ENCODE data around the gene ARGFX.

Gene ARGFX

DNA sequence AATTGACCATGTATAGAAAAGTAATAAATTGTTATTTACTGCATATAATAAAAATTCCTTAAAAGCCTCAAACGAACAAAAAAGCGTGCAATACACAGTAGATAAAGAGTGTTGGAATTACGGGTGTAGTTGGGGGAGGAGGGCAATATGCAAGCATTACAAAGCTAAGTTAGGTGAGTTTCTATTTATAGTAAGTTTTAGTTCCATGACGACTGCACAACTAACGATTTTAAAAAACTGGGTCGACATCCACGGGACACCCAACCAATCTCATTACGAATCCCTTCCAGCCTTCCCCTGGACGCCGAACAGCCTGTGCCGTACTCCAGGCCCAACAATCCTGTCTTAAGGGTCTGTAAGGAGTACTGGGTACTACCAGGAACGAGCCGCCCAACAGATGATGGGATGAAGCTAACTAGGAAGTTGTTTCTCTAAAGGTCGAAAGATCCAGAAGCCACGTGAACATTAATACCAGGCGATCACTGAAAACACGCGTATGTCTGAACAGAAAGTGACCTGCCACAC lies 22.6 kb upstream of the ARGFX start (continued):
- TF ChIP-seq, protein P1, sequence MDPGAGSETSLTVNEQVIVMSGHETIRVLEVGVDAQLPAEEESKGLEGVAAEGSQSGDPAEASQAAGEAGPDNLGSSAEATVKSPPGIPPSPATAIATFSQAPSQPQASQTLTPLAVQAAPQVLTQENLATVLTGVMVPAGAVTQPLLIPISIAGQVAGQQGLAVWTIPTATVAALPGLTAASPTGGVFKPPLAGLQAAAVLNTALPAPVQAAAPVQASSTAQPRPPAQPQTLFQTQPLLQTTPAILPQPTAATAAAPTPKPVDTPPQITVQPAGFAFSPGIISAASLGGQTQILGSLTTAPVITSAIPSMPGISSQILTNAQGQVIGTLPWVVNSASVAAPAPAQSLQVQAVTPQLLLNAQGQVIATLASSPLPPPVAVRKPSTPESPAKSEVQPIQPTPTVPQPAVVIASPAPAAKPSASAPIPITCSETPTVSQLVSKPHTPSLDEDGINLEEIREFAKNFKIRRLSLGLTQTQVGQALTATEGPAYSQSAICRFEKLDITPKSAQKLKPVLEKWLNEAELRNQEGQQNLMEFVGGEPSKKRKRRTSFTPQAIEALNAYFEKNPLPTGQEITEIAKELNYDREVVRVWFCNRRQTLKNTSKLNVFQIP (CRISPR knock-in tag; IDR thresholded peaks at IDR 0.05; ENCODE audit: borderline replicate concordance, low read depth): no peak
- TF ChIP-seq CSDC2 (CRISPR knock-in tag; IDR thresholded peaks at IDR 0.05) (no peak), SNAI2 (CRISPR knock-in tag; IDR thresholded peaks at IDR 0.05) (no peak), ISL1 (CRISPR knock-in tag; IDR thresholded peaks at IDR 0.05) (no peak), TCF4 (CRISPR knock-in tag; IDR thresholded peaks at IDR 0.05; ENCODE audit: borderline replicate concordance) (no peak), ZNF565 (CRISPR knock-in tag; conservative IDR thresholded peaks at IDR 0.05; ENCODE audit: low read depth) (no peak), ZFP30 (CRISPR knock-in tag; IDR thresholded peaks at IDR 0.05) (no peak), BACH2 (CRISPR knock-in tag; IDR thresholded peaks at IDR 0.05; ENCODE audit: borderline replicate concordance) (no peak), ZNF70 (CRISPR knock-in tag; IDR thresholded peaks at IDR 0.05) (no peak)
- TF ChIP-seq, protein P2, sequence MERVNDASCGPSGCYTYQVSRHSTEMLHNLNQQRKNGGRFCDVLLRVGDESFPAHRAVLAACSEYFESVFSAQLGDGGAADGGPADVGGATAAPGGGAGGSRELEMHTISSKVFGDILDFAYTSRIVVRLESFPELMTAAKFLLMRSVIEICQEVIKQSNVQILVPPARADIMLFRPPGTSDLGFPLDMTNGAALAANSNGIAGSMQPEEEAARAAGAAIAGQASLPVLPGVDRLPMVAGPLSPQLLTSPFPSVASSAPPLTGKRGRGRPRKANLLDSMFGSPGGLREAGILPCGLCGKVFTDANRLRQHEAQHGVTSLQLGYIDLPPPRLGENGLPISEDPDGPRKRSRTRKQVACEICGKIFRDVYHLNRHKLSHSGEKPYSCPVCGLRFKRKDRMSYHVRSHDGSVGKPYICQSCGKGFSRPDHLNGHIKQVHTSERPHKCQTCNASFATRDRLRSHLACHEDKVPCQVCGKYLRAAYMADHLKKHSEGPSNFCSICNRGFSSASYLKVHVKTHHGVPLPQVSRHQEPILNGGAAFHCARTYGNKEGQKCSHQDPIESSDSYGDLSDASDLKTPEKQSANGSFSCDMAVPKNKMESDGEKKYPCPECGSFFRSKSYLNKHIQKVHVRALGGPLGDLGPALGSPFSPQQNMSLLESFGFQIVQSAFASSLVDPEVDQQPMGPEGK (CRISPR knock-in tag; IDR thresholded peaks at IDR 0.05; ENCODE audit: borderline replicate concordance): no peak
- TF ChIP-seq, protein P3, sequence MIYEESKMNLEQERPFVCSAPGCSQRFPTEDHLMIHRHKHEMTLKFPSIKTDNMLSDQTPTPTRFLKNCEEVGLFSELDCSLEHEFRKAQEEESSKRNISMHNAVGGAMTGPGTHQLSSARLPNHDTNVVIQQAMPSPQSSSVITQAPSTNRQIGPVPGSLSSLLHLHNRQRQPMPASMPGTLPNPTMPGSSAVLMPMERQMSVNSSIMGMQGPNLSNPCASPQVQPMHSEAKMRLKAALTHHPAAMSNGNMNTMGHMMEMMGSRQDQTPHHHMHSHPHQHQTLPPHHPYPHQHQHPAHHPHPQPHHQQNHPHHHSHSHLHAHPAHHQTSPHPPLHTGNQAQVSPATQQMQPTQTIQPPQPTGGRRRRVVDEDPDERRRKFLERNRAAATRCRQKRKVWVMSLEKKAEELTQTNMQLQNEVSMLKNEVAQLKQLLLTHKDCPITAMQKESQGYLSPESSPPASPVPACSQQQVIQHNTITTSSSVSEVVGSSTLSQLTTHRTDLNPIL (CRISPR knock-in tag; IDR thresholded peaks at IDR 0.05; ENCODE audit: low read depth): no peak

DNA sequence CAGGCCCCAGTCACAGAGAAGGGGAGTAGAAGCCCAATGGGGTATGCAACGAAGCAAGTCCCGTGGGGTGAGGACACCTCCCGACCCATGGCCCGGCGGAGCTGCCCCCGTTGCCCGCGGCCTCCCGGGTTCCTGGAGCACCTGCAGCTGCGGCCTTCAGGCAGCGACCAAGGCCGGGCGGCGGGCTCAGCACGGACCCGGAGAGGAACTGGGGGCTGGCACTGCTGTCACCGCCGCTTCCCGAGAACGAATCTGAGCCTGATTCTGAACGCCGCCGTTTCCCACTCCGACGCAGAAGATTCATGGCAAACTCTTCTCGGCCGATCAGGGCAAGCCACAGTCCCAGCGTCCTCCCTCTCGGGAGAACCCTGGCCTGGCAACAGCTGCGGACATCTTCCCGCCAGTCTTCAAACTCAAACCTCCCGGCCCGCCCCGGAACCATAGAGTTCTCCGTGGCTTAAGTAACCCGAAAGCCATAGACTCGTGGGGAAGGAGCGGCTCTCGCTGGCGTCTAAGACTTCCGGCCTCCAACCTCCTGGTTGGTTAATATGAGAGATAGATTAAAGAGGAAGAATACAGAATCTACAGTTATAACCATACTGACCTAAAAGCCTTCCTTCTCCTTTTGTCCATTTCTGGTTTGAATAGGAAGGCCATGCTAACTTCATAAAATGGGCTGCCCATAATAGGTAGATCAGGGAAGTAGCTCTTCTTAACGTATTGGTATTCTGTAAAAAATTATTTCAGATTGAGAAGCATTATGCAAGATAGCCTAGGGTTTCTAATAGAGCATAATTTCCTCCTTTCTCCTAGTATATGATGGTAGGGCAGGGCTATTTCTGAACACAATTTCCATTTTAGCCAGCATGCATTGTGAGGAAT lies 21.9 kb upstream of the ARGFX start, which contains the start of gene POLQ:
Gene POLQ, minus strand, starts transcription at position 415 of the 882 bp plus-strand sequence. Its CDS starts 111 bp downstream, at position 304.
- TF ChIP-seq ZNF8 (CRISPR knock-in tag; IDR thresholded peaks at IDR 0.05) (no peak), ESRRG (CRISPR knock-in tag; IDR thresholded peaks at IDR 0.05) (no peak), ARNTL (CRISPR knock-in tag; IDR thresholded peaks at IDR 0.05; ENCODE audit: borderline replicate concordance, low read depth) (no peak), SNAI2 (CRISPR knock-in tag; IDR thresholded peaks at IDR 0.05) (no peak), GLIS3 (CRISPR knock-in tag; IDR thresholded peaks at IDR 0.05) (no peak), TOX (CRISPR knock-in tag; IDR thresholded peaks at IDR 0.05; ENCODE audit: borderline replicate concordance) (no peak), CSDC2 (CRISPR knock-in tag; IDR thresholded peaks at IDR 0.05) (no peak), ZFP30 (CRISPR knock-in tag; IDR thresholded peaks at IDR 0.05) (no peak), PPARA (CRISPR knock-in tag; IDR thresholded peaks at IDR 0.05; ENCODE audit: borderline replicate concordance) (no peak), BACH2 (CRISPR knock-in tag; IDR thresholded peaks at IDR 0.05; ENCODE audit: borderline replicate concordance) (no peak), TCF4 (CRISPR knock-in tag; IDR thresholded peaks at IDR 0.05; ENCODE audit: borderline replicate concordance) (no peak), ISL1 (CRISPR knock-in tag; IDR thresholded peaks at IDR 0.05) (no peak)
- TF ChIP-seq, protein P3 (CRISPR knock-in tag; IDR thresholded peaks at IDR 0.05; ENCODE audit: low read depth): no peak
- TF ChIP-seq, protein P2 (CRISPR knock-in tag; IDR thresholded peaks at IDR 0.05; ENCODE audit: borderline replicate concordance): no peak
- TF ChIP-seq, protein P1 (CRISPR knock-in tag; IDR thresholded peaks at IDR 0.05; ENCODE audit: borderline replicate concordance, low read depth): no peak
- TF ChIP-seq, protein P4, sequence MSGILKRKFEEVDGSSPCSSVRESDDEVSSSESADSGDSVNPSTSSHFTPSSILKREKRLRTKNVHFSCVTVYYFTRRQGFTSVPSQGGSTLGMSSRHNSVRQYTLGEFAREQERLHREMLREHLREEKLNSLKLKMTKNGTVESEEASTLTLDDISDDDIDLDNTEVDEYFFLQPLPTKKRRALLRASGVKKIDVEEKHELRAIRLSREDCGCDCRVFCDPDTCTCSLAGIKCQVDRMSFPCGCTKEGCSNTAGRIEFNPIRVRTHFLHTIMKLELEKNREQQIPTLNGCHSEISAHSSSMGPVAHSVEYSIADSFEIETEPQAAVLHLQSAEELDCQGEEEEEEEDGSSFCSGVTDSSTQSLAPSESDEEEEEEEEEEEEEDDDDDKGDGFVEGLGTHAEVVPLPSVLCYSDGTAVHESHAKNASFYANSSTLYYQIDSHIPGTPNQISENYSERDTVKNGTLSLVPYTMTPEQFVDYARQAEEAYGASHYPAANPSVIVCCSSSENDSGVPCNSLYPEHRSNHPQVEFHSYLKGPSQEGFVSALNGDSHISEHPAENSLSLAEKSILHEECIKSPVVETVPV (CRISPR knock-in tag; IDR thresholded peaks at IDR 0.05): no peak
- peak; percentile 98 for ATAC-seq

Measured in SK-N-SH treated with all-trans-retinoic acid at 6 μM for 48 hours (cell line).